ENCODE data around the gene PIANP.

The PIANP gene

GRCh38 chr12:6698352-6699046 is 2.1 kb downstream of the PIANP start:
- H3K27me3 ChIP-seq (ENCODE audit: control insufficient read depth, insufficient read depth, low read length): no peaks in the 10 kb centered on the region
- no peaks in the 10 kb centered on the region for H3K79me2 ChIP-seq
- H3K9me3 ChIP-seq (ENCODE audit: control insufficient read depth, low read length): no peaks in the 10 kb centered on the region
- H3K4me3 ChIP-seq (ENCODE audit: low read depth, low read length): no peak overlapping the region
- H3K4me2 ChIP-seq (ENCODE audit: low read length): no peak overlapping the region
- H3K9ac ChIP-seq: no peak overlapping the region
- TF ChIP-seq, protein P1, sequence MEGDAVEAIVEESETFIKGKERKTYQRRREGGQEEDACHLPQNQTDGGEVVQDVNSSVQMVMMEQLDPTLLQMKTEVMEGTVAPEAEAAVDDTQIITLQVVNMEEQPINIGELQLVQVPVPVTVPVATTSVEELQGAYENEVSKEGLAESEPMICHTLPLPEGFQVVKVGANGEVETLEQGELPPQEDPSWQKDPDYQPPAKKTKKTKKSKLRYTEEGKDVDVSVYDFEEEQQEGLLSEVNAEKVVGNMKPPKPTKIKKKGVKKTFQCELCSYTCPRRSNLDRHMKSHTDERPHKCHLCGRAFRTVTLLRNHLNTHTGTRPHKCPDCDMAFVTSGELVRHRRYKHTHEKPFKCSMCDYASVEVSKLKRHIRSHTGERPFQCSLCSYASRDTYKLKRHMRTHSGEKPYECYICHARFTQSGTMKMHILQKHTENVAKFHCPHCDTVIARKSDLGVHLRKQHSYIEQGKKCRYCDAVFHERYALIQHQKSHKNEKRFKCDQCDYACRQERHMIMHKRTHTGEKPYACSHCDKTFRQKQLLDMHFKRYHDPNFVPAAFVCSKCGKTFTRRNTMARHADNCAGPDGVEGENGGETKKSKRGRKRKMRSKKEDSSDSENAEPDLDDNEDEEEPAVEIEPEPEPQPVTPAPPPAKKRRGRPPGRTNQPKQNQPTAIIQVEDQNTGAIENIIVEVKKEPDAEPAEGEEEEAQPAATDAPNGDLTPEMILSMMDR (IDR thresholded peaks at IDR 0.05): no peak
- no peak overlapping the region for H3K27ac ChIP-seq
- no peak overlapping the region for H2AFZ ChIP-seq
- H3K4me1 ChIP-seq: peaks cover 3% of the 10 kb centered on the region
- no peaks in the 10 kb centered on the region for H3K36me3 ChIP-seq (ENCODE audit: control insufficient read depth, insufficient read depth, low read length)

DNA sequence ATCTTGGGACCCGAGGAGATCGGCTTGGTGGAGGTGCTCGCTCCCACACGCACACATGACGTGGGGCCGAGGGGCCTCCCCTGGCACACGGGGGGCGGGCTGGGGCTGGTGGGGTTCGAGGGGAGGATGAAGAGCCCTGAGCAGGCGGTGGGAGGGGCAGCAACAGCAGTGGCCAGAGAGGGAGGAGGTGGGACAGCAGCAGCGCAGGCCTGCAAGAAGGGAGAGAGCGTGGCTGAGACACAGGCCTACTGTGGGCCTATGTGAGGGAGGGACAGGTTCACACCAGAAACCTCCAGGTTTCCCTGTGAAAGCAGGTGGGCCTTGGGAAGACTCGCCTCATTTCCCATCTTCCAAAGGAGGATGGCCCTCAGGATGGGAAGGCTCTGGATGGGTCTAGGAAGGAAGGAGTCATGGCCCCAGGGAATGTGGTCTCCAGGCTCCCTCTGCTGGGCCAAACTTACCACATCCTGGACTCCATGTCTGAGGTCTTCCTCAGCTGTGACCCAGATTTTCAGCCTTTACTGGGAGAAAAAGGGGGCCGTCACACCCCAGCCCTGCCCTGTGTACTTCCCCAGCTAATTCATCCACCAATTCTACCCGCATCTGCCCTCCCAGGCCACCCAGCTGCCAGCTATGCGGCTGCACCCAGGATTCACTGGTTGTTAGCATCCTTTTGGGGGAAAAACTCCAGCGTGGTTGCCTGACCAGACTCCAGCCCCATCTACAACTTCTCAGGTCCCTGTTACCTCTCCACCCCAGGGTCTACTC is 2.8 kb downstream of the PIANP start:
- no peak overlapping the region for H2AFZ ChIP-seq
- TF ChIP-seq, protein P1 (IDR thresholded peaks at IDR 0.05): peak; percentile 43
- H3K27me3 ChIP-seq (ENCODE audit: control insufficient read depth, insufficient read depth, low read length): no peaks in the 10 kb centered on the region
- H3K9ac ChIP-seq: no peak overlapping the region
- no peak overlapping the region for H3K27ac ChIP-seq
- H3K4me1 ChIP-seq: peaks cover 3% of the 10 kb centered on the region
- no peaks in the 10 kb centered on the region for H3K9me3 ChIP-seq (ENCODE audit: control insufficient read depth, low read length)
- no peak overlapping the region for H3K4me3 ChIP-seq (ENCODE audit: low read depth, low read length)
- H3K4me2 ChIP-seq (ENCODE audit: low read length): no peak overlapping the region
- H3K79me2 ChIP-seq: no peaks in the 10 kb centered on the region
- no peaks in the 10 kb centered on the region for H3K36me3 ChIP-seq (ENCODE audit: control insufficient read depth, insufficient read depth, low read length)

DNA sequence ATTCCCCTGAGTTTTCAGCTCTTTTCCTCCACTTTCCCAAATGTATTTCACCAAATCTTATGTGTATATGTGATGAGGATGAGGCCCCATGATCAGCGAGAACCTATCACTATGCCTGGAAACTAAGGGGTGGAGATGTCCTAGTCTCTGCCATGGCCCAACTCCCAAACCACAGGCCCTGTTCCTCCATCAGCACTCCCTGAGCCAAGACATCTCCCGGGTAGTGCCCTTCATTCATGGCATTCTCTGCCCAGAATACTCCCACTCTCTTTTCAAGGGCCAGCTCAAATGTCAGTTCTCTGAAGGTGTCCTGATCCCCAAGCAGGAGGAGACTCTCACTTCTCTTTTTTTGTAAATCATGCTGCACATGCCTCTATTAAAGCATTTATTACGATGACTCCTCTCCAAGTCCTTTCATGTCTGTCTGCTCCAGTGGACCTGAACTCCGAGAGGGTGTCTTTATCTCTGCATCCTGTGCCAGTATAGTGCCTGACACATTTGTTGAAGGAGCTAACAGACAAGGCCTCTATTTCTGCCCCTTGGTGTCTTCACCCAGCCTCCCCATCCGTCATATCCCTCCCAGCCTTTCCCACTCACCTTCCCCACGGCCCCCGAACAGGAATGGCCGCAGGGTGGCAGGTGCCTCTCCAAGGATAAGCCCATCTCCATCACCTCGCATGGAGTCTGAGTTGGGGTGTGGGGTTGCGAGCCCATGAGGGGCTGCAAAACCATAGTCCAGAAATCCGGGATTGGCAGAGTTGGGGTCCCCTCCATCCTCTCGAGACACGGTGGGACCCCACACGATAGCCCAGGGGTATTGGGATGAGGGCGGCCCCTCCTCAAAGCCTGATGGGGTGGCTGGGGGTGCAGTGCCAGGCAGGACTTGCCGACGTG is 3.7 kb downstream of the PIANP start:
- TF ChIP-seq, protein P1 (IDR thresholded peaks at IDR 0.05): no peak
- no peaks in the 10 kb centered on the region for H3K36me3 ChIP-seq (ENCODE audit: control insufficient read depth, insufficient read depth, low read length)
- peaks cover 3% of the 10 kb centered on the region for H3K4me1 ChIP-seq
- H3K9ac ChIP-seq: no peak overlapping the region
- H3K27ac ChIP-seq: no peak overlapping the region
- H3K4me2 ChIP-seq (ENCODE audit: low read length): no peak overlapping the region
- no peak overlapping the region for H3K4me3 ChIP-seq (ENCODE audit: low read depth, low read length)
- no peak overlapping the region for H2AFZ ChIP-seq
- no peaks in the 10 kb centered on the region for H3K27me3 ChIP-seq (ENCODE audit: control insufficient read depth, insufficient read depth, low read length)
- H3K79me2 ChIP-seq: no peaks in the 10 kb centered on the region
- H3K9me3 ChIP-seq (ENCODE audit: control insufficient read depth, low read length): no peaks in the 10 kb centered on the region

DNA sequence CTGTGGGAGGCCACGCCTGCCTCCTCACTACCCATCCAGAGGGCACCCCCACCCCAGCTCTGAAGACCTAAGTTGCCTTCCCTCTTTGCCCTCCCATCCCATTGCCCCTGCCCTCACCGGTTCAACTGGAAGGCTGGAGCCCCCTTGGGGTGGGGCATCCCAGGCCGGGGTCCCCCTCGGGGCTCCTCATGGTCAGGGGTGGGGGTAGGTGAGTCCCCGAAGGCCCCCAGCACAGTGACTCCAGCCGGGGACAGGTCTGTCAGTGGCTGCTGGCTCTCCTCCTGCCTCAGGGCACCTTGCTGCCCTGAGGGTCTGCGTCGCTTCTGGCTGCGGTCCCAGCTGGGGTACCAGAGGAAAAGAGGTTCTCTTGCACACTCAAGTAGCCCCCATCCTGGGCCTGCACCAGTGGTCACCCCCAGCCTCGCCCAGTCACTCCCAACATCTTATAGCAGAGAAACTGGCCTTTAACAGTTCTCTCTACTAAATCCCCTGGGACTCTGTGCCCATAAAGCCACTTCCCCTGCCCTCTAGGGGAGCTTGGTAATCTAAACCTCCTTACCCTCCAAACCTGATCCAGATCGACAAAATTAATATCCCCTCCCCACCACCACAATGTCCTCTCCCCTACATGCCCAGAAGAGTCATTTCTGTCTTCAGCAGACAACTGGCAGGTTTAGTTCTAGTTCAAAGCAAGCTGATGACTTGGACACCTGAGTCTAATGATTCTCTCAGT is 5.1 kb downstream of the PIANP start:
- Histone ChIP-seq H3K79me2 (no peaks in the 10 kb centered on the region), H3K4me2 (ENCODE audit: low read length) (no peak overlapping the region), H3K4me3 (ENCODE audit: low read depth, low read length) (no peak overlapping the region), H3K27ac (no peak overlapping the region), H2AFZ (no peak overlapping the region), H3K9me3 (ENCODE audit: control insufficient read depth, low read length) (no peaks in the 10 kb centered on the region), H3K27me3 (ENCODE audit: control insufficient read depth, insufficient read depth, low read length) (no peaks in the 10 kb centered on the region), H3K36me3 (ENCODE audit: control insufficient read depth, insufficient read depth, low read length) (no peaks in the 10 kb centered on the region), H3K4me1 (no peaks in the 10 kb centered on the region), H3K9ac (no peak overlapping the region)
- TF ChIP-seq, protein P1 (IDR thresholded peaks at IDR 0.05): no peak

All from parathyroid adenoma (tissue), 2 donors.